ENCODE data around the gene SHBG. TPM values are rescaled to one million over a fixed set of nuclear protein-coding genes. Genes with fewer than 3 reads are reported as not detected.
"Not testable (repeated sequence)": the region's sequence is repeated elsewhere in the genome, so short reads cannot be mapped to it uniquely, and the experiment has no call there.

Gene SHBG, protein sequence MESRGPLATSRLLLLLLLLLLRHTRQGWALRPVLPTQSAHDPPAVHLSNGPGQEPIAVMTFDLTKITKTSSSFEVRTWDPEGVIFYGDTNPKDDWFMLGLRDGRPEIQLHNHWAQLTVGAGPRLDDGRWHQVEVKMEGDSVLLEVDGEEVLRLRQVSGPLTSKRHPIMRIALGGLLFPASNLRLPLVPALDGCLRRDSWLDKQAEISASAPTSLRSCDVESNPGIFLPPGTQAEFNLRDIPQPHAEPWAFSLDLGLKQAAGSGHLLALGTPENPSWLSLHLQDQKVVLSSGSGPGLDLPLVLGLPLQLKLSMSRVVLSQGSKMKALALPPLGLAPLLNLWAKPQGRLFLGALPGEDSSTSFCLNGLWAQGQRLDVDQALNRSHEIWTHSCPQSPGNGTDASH
- 2.8 TPM for polyA plus RNA-seq (ENCODE audit: insufficient read length)
- long read RNA-seq, donor 1, partial matches to known transcripts: 37 of 180 reads
- long read RNA-seq, donor 1, other reads (novel, unspliced or antisense): 142 of 180 reads
- long read RNA-seq, donor 2, partial matches to known transcripts: 0 of 2 reads
- long read RNA-seq, donor 2, other reads (novel, unspliced or antisense): 0 of 2 reads
- long read RNA-seq, donor 3, partial matches to known transcripts: 53 of 121 reads
- long read RNA-seq, donor 3, other reads (novel, unspliced or antisense): 67 of 121 reads
- long read RNA-seq, donor 4: 0 reads
- long read RNA-seq, donor 5, partial matches to known transcripts: 295 of 346 reads
- long read RNA-seq, donor 5, other reads (novel, unspliced or antisense): 51 of 346 reads
- long read RNA-seq, donor 6, partial matches to known transcripts: 53 of 179 reads
- long read RNA-seq, donor 6, other reads (novel, unspliced or antisense): 126 of 179 reads
- long read RNA-seq, donor 7, partial matches to known transcripts: 144 of 196 reads
- long read RNA-seq, donor 7, other reads (novel, unspliced or antisense): 50 of 196 reads
- long read RNA-seq, donor 8, partial matches to known transcripts: 0 of 1 reads
- long read RNA-seq, donor 8, other reads (novel, unspliced or antisense): 0 of 1 reads

DNA sequence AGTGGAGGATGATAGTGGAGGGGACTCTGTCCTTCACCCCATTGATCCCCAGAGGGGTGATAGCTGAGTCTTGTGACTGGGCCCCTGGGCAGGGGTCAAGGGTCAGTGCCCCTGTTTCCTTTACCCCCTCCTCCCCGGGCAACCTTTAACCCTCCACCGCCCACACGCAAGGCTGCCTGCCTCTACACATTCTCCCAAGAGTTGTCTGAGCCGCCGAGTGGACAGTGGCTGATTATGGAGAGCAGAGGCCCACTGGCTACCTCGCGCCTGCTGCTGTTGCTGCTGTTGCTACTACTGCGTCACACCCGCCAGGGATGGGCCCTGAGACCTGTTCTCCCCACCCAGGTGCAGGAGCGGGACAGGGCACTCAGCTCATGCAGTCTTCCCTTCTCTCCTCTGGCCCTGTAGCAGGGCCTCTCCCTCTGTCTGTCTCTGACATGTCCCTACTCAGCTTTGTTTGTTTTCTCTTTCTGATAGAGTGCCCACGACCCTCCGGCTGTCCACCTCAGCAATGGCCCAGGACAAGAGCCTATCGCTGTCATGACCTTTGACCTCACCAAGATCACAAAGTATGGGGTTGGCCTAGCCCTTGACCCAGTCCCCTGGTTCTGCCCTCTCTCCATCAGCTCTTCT, at the start of gene SHBG:
TSS of gene SHBG (plus strand) at position 197 of the 633 bp plus-strand sequence. CDS start at position 235, 38 bp downstream.
- DNase-seq: no peak

DNA sequence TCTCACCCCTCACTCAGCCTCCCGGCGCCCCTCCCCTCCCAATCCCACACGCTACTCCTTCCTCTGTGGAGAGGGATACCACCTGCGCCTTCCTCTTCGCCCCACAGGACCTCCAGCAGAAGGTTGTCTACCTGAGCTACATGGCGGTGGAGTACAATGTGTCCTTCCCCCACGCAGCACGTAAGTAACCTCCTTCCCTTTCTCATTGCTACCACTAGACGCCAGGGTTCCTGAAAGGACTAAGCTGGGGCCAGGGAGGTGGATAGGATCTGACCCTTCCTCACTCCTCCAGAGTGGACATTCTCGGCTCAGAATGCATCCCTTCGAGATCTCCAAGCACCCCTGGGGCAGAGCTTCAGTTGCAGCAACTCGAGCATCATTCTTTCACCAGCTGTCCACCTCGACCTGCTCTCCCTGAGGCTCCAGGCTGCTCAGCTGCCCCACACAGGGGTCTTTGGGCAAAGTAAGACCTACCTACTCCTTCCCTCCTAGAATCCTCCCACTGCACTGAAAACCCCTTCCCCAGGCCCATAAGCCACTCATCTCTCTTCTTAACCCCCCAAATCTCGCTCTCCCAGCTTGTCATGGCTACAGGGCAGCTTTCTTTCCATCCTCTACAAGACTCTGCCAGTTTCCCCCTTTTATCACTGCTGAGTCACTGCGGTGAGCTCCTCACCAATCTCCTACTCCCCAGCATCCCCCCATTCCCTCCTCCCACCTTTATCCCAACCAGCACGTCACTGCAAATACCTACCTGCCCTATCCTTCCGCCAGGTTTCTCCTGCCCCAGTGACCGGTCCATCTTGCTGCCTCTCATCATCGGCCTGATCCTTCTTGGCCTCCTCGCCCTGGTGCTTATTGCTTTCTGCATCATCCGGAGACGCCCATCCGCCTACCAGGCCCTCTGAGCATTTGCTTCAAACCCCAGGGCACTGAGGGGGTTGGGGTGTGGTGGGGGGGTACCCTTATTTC, 49.0 kb upstream of the SHBG start:
- DNase-seq: no peak

DNA sequence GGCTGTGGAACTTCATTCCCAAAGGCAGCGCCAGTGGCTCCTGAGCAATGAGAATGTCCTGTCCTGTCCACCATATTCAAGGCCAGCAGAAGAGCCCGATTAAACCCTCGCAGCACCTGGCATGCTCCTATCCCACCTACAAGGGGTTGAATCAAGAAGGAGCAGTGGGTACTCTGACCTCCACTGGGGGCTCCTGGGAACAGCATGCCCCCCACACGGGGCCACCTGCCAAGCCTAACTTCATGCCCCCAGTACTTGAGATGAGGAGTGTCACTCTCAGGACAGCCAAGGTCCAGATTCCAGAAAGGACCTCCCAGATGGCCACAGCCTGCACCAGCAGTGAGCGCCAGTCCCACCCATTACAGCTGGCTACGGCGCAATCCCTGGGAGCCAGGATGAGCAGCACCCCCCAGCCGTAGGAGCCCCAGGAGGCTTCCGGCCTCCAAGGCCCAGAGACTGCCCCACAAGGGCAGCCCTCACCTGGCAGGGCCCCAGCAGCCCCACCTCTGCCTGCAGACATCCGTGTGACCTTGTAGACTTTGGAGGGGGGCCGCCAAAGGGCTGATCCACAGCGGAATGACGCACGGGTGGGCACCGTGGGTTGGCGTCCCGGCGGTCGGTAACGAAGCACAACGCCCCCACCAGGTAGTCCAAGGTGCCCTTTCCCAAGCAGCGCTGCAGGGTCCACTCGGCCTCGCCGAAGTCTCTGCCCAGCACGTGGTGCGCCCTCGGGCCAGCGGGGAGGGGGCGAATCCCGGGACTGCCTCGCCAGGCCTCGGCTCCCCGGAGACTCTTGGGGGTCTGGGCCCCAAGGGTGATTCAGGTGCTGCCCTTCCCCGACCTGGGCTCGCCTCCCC, 47.3 kb upstream of the SHBG start:
- DNase-seq: no peak

DNA sequence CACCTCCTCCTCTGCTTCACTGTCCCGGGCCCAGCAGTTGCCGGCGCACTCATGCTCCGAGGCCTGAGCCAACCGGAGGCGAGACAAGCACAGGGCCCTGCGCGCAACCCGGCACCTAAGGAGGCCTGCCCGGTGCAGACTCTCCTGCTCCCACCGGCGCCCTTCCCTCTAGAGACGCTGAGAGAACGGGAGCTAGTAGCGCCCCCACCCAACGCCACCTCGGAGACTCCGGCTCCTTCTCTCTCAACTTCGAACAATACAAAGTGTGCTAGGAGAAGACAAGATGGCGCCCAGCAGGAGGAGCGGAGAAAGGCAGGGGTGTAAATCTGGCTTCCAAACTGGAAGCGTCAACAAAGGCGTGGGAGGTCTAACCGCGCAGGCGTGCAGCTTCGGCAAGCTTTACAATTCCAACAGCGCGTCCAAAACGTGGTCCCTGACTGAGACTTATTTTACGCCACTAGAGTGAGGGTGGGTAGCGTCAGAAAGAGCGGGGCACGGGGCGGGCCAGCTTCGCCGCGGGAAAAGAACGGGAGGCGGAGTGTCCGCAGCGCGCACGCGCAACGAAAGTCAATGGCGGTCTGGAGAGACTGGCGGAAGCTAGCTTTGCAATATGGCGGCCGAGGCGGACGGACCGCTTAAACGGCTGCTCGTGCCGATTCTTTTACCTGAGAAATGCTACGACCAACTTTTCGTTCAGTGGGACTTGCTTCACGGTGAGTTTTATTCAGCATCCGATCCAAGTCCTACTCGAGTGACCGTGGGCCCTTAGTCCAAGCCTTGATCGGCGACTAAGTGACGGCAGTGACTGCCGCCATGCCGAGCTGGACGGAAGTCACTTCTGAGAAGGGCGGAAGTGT, 46.5 kb upstream of the SHBG start, which contains the start of gene MPDU1:
TSS of gene MPDU1 (plus strand) at position 600 of the 857 bp plus-strand sequence. CDS start at position 611, 11 bp downstream.
- DNase-seq: peak; percentile 97

DNA sequence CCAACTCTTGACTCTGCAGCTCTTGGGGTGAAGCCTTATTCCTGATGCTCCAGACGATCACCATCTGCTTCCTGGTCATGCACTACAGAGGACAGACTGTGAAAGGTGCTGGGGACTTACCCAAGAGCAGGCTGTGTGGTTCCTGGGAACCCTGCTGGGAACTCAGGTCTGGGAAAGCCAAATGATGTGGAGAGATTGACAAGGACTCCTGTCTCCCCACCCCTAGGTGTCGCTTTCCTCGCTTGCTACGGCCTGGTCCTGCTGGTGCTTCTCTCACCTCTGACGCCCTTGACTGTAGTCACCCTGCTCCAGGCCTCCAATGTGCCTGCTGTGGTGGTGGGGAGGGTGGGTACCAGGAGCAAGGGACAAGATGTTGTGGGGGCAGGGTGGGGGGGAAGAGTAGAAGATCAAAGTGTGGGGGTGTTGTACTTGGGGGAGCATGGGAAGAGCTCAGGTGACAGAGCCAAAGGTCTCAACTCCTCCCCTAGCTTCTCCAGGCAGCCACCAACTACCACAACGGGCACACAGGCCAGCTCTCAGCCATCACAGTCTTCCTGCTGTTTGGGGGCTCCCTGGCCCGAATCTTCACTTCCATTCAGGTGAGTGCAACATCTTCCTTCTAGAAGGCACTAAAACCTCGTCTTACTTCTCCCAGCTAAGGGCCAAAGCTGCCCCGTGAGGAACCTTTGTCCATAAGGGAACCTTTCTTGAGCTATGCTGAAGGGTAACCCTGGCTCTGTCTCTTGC, 43.1 kb upstream of the SHBG start:
- DNase-seq: no peak

DNA sequence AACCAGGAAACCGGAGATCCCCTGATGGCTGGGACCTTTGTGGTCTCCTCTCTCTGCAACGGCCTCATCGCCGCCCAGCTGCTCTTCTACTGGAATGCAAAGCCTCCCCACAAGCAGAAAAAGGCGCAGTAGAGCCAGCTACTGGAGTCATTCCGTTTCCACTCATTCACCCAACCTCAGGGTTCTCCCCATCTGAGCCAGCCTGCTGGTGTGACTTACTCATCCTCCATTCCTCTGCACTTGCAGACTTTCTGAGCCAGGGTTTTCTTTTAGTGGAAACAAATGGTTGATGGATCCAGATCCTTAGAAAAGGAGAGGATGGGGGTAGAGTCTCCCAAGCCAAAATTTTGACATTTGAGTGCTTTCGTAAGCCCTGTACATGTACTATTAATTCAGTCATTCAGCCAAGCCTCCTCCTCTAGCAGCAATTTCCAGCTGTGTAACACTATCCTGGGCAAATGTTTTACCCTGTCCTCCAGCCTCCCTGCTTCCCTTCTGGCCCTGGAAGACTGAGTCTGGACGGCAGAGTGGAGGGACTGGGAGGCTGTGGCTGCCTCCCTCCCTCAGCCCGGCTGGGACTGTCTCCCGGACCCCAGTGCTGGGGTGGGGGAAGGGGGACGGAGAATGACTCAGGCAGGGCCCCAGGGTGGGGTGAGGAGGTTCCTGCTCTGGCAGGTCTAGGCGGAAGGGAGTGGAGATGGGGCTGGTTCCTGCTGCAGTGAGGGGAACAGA, 42.3 kb upstream of the SHBG start:
- DNase-seq: no peak

DNA sequence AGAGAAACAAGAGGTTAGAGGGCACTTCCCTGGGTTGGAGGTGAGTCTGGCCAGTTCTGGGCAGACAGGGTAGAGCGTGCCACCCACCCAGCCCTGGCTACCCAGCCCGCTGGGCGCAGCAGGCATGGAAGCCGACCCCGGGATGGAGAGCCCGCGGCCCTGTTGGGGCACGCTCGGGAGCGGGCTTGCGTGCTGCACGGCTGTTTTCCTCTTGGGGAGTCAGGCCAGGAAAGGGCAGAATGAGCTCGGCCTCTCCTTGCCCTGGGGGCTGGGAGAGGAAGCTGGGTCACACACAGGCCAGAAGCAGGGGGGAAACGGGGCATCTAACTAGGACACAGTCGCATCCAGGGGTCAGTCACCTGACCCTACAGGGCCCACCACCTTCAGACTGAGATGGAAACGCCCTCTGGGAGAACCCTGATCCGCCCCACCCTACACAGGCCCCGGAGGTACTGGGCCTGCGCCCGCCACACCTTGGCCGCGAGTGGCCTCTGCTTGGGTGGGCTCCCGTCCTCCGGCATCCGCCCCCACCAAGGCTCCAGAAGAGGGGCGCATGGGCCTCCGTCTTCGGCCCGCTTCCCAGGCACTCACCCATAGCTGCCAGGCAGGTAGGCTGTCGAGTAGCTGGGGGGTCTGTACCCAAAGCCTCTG, 41.3 kb upstream of the SHBG start:
- no peak for DNase-seq

DNA sequence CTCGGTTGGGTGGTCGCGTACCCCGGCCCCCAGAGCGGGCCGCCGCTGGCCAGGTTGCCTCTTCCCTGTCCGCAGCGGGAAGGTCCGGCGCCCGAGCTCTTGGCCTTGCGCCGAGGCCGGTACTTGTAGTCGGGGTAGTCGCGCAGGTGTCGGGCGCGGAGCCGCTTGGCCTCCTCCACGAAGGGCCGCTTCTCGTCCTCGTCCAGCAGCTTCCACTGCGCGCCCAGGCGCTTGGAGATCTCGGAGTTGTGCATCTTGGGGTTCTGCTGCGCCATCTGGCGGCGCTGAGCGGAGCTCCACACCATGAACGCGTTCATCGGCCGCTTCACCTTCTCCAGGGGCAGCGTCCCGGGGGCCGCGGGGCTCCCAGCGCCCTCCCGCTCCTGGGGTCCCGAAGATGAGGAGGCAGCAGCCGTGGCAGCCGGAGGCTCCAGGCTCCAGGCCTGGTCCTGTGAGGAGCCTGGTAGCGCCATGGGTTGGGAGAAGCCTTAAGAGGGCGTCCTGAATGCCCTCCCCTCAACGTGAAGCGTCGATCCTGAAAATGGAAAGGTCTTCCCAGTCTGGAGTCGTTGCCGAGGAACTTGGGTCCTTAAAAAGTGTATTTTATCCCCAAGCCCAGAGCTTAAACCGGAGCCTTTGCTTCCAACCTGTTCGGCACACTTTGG, 40.6 kb upstream of the SHBG start:
- peak; percentile 86 for DNase-seq

DNA sequence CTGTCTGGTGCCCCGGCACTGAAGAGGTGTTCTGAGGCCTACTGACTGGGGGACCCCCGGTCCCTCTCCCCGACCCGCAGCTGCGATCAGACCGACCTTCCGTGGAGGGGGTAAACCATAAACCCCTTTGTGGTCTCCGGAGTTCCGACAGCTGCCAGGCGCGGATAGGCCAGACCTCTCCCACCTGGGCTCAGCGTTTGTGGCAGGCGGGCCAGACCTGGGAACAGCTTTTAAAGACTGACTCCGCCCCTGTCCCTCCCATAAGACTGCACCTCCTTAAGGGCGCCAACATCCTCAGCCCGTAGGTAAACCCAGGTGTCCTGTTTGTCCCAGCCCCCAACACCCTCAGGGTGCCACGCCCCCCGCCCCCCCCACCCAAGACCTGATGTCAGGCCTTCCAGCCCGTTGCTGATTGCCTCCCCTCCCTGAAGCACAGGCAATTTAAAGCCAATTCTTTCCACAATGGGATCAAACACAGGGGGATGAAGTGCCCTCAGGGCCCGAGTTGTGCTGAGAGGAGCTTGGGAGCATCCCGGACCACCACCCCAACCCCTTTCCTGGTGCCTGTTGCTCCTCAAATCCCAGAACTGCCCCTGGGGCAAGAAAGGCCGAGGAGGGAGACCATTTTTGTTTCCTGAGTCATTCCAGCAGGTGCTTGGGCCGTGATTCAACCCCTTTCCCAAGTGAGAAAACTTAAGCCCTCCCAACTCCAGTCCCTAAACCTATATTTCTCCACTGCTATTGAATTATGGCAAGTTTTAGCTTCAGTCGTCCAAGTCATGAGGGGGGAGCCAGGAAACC, 39.8 kb upstream of the SHBG start, which contains the start of gene SOX15:
TSS of gene SOX15 (minus strand) at position 204 of the 801 bp plus-strand sequence. CDS start 418 bp downstream, outside the sequence.
- no peak for DNase-seq

DNA sequence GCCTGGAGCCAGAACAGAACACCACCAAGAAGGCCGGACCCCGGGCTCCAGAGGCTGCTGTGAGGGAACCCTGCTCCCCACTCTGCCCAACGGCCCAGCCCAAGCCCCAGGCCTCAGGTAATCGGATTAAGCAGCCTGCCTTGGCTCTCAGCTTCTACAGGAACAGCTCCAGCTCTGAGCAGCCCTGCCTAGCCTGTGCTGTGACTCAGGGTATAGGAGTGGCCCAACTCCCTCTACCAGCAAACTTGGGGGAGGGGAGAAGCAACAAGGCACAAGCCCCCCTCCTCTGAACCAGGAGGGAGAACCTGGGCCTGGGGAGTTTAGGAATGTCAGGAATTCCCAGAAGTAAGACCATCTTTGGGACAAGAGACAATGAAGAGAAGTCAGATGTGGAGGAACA, 39.2 kb upstream of the SHBG start:
- DNase-seq: no peak

DNA sequence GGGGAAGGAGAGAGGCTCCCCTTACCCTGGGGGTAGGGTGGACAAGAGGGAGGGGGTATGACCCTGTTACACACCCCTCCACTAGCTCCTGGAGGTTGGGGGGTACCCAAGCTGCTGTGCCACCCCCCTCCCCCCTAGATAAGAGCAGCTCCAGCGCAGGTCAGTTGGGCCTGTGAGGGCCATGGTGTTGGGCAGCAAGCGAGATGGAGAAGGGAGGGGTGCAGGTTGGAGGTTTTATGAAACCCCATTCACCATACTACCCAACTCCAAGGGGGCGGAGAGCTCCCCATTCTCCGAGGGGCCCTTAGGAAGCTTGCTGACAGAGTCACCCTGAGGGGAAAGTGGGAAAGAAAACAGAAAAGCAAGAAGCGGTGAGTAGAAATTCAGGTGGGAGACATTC, 38.3 kb upstream of the SHBG start:
- no peak for DNase-seq

DNA sequence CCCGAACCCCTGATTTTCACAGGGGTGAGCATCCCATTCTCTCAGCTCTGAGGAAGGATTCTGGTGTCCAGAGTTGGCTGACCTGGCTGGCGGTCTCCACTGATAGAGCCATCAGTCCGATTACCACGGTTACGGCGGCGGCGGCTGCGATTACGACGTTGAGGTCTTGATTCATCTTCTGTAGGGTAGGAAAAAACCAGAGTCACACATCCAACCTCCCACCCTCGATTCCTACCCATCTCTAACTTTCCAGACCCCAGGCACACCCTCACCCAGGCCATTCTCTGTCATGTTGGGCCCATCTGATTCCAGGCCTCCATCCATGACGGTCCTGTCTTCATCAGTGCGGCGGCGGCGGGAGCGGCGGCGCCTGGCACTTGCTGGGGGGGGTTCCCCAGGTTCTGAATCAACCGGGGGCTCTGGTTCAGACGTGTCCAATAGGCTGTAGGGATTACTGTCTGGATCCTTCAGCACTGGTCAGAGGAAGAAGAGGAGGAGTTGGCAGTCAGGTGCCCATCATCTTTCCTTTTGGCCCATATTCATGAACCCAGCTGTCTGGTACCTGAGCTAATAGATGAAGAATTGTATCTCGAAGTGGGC, 37.4 kb upstream of the SHBG start:
- no peak for DNase-seq

DNA sequence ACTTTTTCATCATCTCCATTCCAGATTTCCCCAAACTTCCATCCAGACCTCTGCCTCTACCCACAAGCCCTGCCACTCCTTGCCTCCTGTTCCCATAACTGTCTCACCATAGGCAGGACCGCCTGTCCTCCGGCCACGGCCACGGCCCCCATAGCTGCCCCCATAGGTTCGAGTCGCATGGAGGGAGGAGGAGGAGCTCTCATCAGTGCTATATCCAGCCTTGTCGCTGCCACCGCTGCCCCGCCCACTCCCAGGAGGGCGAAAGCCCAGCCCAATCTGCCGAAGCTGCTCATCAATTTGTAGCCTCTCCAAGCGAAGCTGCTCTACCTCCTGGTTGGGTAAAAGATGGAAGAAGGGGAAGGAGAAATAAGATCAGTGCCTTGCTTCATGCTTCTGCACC, 36.6 kb upstream of the SHBG start:
- DNase-seq: no peak

DNA sequence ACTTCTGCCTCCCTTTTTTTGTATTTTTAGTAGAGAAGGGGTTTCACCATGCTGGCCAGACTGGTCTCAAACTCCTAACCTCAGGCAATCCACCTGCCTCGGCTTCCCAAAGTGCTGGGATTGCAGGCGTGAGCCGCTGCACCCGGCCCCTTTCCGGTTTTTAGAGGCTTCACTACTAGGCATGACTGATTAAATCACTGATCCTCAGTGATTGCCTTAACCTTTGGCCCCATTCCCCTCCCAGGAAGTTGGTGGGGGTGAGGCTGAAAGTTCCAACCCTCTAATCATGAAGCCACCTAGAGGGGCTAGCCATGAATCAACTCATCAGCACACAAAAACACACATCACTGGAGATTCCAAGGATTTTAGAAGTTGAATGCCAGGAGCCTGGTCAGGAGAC, 32.4 kb upstream of the SHBG start:
- DNase-seq: not testable (repeated sequence)

DNA sequence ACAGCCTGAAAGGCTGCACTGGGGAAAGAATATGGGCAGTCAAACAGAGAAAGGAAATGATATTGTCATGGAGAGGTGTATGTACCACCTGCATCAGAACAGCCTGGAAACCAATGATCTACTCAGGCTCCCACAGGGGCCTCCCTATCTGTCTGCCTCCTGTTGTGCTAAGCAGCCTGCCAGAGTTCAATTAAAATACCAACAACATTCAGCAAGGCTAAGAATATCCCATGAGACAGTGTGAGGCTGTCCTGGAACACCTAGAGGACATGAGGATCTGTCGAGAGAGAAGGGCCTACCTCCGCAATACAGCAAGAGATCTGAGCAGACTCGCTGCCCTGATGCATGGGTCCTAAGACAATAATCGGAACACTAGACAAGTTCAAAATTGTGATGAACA, 23.7 kb upstream of the SHBG start:
- no peak for DNase-seq
